Testis (tissue), 2 donors: Measurements from ENCODE around the gene LTV1.
"Not testable (repeated sequence)": the region's sequence is repeated elsewhere in the genome, so short reads cannot be mapped to it uniquely, and the experiment has no call there.

Source experiments
- CTCF ChIP-seq, 3 experiments: fragments of 450-650 bp in 2 of 3; fragments of 200-600 bp in 1 of 3; sonication (generic) in 1 of 3; IDR thresholded peaks; one replicate each; pipeline ENCODE4 v1.5.1; 2016 to 2019; ENCODE audit warnings: antibody characterized with exemption in 3 of 3, mild to moderate bottlenecking in 2 of 3, moderate library complexity in 1 of 3
- POLR2A ChIP-seq: fragments of 450-650 bp; IDR thresholded peaks from one replicate; pipeline ENCODE4 v1.6.1; 2017; ENCODE audit warnings: antibody characterized with exemption, mild to moderate bottlenecking, moderate library complexity

GRCh38 chr6:143874503-143874902 lies 31.4 kb downstream of the LTV1 start:
- TF ChIP-seq POLR2A; CTCF (IDR thresholded peaks at IDR 0.05): not testable (repeated sequence)
